A549 (cell line): ENCODE data around the gene ELFN1.

Experiments used
- CEBPB ChIP-seq, 2 experiments: fragments of >200 bp in 1 of 2; sonication (Bioruptor Twin) in 1 of 2; formaldehyde crosslinking in 1 of 2; IDR thresholded peaks; 2 replicates each; pipeline ENCODE4 v1.6.1; 2012 to 2016
- CTCF ChIP-seq: fragments of >200 bp; sonication (Bioruptor Twin); formaldehyde crosslinking; IDR thresholded peaks from 3 replicates; pipeline ENCODE4 v1.5.1; 2016
- JUN ChIP-seq, 2 experiments: fragments of >200 bp; sonication (Bioruptor Twin); formaldehyde crosslinking; IDR thresholded peaks; 2 replicates in 1 of 2; 3 replicates in 1 of 2; pipeline ENCODE4 v1.6.1; 2016 to 2017
- MAZ ChIP-seq: fragments of 150-350 bp; IDR thresholded peaks from 2 replicates; pipeline ENCODE4 v1.6.1; 2014; ENCODE audit warnings: antibody characterized with exemption, low read depth, low read length, borderline replicate concordance
- POLR2A ChIP-seq: IDR thresholded peaks from 2 replicates; pipeline ENCODE4 v1.6.1; 2012; ENCODE audit warnings: mild to moderate bottlenecking, low read length
- RCOR1 ChIP-seq: fragments of 150-350 bp; IDR thresholded peaks from 2 replicates; pipeline ENCODE4 v1.6.1; 2014; ENCODE audit warnings: antibody characterized with exemption, low read length, low read depth

GRCh38 chr7:1675036-1675671 is 5.1 kb downstream of the ELFN1 start:
- TF ChIP-seq CTCF = no peak
- TF ChIP-seq CEBPB (IDR thresholded peaks at IDR 0.05) = no peak
- TF ChIP-seq POLR2A = no peak
- no peak for TF ChIP-seq RCOR1
- TF ChIP-seq MAZ = no peak
- no peak for TF ChIP-seq JUN (IDR thresholded peaks at IDR 0.05)
